HG03196 (cell line): ENCODE results near the gene GALR3.

Source experiments
- ATAC-seq: cut with Tn5 transposase; IDR thresholded peaks from one replicate; pipeline ENCODE4 v1.9.1; 2021; ENCODE audit not compliant: unreplicated experiment

GALR3 gene

DNA sequence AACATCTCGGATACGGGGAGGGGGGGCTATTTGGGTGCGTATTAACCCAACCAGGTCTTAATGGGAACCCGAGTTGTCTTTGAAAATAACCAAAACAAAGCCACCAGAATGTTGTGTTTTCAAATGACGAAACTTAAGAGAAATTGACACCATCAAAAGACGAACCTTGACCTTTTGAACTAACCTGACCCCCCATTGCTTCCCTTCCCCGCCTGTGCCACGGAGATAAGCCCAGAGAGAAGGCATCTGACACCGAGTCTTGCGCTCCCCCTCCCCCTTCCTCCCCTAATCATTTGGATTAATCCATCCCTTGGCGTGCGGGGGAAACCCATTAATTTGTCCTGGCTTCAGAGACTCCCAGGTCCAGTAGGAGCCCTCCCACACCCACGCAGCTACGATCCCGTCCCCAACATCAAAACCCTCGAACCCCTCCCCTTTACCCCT, 20.0 kb upstream of the GALR3 start:
- no peak for ATAC-seq

DNA sequence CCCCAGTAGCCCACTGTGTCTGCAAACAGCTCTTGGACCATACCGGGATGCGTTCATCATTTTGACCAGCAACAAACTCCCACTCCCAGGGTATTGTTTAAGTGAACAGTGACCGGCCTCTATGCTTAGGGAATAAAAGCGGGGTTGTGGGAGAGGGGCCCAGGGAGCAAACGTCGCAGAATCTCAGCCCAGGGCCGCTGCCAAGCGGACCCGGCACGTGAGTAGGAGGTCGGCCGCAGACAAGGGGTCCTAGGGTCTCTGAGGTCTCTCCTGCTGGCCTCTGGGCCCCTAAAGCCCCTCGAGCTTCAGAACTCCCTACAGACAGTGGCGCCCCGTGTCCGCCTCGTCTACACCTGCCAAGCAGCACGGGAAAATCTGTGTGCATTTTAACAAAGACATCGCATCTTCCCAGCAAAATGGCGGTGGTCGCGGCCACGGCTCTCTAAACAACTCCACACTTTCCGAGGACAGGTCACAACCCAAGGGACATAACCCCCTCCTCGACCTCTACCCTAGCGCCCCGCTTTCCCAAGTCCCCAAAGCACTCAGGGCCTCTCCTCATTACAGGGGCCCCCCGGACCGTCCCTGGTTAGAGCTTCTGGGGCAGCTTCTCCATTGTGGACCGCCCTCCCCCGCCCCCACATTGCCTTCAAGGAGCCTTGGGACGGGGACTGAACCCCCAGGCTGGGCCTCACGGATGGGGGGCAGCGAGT, 19.4 kb upstream of the GALR3 start:
- no peak for ATAC-seq

DNA sequence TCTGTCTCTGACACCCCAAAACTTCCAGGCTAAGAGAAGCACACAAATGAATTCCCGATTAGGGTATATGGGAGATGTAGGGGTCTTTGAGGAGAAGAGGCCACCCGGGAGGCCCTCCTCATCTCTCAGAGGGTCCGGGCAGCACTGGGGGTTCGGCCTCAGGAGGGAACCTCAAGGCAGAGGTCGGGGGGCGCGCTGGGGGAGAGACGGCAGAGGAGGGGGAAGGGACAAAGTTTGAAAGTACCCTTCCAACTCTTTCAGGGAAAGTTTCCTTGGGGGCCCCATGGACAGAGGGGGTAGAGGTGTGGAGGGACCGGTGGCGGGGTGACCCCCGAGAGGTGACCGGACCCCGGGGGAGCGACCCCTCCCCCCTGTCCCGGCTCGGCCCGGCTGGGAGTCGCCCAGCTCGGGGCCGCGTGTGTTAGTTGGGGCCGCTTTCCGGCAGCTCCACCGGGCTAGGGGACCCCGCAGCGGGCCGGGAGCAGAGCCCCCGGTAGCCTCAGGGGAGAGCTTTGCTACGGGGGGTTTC, 18.8 kb upstream of the GALR3 start:
- ATAC-seq, result no peak

DNA sequence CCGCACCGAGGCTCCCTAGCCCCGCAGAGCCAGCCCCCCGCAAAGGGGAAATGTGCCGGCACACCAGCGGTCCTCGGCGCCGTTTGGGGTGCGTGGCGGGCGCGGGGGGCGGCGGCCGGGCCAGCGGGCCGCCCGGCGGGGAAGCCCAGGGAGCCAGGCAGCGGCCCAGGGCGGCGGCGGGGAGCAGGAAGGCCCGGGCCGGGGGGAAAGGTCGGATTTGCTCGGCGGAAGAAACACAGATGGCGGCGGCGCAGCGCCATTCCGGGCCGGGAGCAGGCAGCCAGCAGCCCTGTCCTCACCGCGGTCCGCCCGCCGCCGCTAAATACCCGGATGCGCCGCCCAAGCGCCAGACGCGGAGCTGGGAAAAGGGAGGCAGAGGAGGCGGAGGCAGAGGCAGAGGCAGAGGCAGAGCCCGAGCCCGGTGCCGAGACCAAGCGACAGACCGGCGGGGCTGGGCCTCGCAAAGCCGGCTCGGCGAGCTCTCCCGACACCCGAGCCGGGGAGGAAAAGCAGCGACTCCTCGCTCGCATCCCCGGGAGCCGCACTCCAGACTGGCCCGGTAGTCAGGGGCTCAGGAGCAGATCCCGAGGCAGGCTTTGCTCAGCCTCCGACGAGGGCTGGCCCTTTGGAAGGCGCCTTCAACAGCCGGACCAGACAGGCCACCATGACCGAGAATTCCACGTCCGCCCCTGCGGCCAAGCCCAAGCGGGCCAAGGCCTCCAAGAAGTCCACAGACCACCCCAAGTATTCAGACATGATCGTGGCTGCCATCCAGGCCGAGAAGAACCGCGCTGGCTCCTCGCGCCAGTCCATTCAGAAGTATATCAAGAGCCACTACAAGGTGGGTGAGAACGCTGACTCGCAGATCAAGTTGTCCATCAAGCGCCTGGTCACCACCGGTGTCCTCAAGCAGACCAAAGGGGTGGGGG, 18.0 kb upstream of the GALR3 start:
- no peak for ATAC-seq

DNA sequence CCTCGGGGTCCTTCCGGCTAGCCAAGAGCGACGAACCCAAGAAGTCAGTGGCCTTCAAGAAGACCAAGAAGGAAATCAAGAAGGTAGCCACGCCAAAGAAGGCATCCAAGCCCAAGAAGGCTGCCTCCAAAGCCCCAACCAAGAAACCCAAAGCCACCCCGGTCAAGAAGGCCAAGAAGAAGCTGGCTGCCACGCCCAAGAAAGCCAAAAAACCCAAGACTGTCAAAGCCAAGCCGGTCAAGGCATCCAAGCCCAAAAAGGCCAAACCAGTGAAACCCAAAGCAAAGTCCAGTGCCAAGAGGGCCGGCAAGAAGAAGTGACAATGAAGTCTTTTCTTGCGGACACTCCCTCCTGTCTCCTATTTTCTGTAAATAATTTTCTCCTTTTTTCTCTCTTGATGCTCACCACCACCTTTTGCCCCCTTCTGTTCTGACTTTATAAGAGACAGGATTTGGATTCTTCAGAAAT, 17.3 kb upstream of the GALR3 start:
- ATAC-seq, result no peak

- no peak for ATAC-seq
These were observed 16.5 kb upstream of the GALR3 start for GRCh38 chr22:37806409-37807333.

GRCh38 chr22:37807410-37808293, 15.5 kb upstream of the GALR3 start, which contains the start of gene GCAT:
Gene GCAT (plus strand): TSS chr22:37807934. CDS start chr22:37807968, 34 bp downstream.
- peak; percentile 84 for ATAC-seq

- ATAC-seq, result no peak
These were observed 14.9 kb upstream of the GALR3 start for GRCh38 chr22:37808294-37808657.

DNA sequence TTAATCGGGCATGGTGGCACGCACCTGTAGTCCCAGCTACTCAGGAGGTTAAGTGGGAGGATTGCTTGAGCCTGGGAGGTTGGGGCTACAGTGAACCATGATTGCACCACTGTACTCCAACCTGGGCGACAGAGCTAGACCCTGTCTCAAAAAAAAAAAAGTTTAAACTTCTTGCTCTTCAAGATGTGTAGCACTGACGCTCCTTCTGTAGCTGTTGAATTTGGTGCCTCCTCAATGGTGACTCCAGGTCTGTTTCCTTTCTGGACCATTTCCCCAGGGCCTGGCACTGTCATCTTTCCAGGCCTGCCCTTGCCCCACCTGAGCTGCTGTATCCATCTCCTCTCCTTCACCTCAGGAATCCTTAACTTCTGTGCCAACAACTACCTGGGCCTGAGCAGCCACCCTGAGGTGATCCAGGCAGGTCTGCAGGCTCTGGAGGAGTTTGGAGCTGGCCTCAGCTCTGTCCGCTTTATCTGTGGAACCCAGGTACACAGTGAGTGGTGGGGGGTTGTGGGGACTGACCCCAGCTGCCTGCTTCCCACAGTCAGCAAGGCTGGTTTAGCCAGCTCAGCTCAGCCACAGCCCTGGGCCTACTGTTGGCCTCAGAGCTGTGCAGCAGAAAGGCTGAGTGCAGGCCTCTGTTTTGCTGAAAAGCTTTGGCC, 13.4 kb upstream of the GALR3 start:
- ATAC-seq, result no peak

- no peak for ATAC-seq
These were observed 11.3 kb upstream of the GALR3 start for GRCh38 chr22:37811867-37812266.

- ATAC-seq, result no peak
These were observed 10.1 kb upstream of the GALR3 start for GRCh38 chr22:37812869-37813678.

DNA sequence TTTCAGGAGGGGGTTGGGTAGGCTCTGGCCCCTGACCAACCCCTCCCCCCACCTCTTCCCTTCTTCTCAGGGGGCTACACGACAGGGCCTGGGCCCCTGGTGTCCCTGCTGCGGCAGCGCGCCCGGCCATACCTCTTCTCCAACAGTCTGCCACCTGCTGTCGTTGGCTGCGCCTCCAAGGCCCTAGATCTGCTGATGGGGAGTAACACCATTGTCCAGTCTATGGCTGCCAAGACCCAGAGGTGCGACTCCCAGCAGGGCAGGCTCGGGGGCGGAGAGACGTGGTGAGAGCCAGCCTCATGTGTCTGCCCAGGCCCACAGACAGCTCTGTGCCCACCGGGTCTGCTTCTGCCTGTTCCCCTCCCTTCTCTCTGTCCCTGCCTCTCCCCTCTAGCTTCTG, 7.6 kb upstream of the GALR3 start:
- ATAC-seq, result no peak

DNA sequence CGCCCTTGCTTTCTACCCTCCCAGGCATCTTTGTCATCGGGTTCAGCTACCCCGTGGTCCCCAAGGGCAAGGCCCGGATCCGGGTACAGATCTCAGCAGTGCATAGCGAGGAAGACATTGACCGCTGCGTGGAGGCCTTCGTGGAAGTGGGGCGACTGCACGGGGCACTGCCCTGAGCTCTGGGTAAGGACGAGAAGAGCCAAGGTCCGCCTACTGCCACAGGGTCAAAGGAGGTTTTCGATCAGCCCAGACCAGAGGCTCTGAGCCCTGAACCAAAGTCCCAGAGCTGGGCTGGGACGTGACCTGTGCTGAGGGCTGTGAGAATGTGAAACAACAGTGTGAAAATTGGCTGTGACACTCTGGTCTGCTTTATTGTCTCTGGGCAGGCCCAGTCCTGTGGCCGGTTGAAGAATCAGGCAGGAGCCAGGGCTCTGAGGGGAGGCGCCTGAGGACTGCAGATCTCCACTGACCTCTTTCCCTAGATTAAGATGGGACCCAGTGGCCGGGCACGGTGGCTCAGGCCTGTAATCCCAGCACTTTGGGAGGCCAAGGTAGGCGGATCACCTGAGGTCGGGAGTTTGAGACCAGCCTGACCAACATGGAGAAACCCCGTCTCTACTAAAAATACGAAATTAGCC, 6.5 kb upstream of the GALR3 start:
- ATAC-seq, result no peak

GRCh38 chr22:37817705-37818408, 5.3 kb upstream of the GALR3 start:
- no peak for ATAC-seq

DNA sequence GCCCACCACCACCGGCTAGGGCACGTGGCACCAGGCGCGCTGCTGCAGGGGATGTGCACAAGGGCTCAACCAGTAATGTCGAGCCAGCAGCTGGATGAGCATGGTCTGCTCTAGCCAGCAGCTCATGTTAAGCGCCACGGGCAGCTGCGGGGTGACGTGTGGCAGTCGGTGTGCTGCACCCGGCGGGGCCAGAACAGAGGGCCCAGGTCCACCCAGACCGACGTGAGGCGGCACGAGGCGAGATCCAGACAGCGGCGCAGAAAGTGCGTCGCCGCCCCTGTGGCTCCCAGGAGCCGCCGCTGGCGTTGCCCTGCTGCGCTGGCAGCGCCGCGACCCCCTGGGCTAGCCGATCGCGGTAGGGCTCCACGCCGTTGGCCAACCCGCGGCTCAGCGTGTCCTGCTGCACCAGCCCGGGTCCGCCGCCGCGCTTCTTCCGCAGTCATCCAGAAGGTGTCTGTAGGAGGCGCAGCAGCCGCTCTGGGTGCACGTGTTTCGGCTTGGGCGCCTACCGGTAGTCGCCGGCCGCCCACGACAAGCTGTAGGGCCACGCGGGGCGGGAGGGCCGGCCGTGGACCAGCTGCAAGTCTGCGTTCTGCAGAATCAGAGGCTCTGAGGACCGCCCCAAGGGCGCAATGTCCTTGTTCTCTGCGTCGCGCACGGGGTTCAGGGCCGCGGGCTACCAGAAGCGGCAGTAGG, 4.6 kb upstream of the GALR3 start:
- ATAC-seq, result no peak

DNA sequence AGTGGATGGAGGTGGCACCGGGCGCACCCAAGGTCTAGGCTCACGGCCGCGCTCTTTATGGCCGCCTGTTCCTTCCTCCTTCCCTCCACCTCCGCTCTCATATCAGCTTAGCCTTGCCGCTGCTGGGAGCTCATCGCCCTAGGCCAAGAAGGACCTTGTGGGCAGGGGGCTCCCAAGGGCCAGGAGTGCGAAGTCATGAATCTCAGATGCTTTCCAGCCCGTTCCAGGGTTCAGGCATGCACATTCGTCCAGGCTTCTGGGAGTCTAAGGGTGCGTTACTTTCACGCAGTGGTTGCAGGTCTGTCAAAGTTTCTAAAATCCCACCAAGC, 4.1 kb upstream of the GALR3 start:
- no peak for ATAC-seq

- ATAC-seq, result no peak
These were observed 2.8 kb upstream of the GALR3 start for GRCh38 chr22:37820350-37820749.
